GM21423 (cell line): ENCODE data around the gene SYT1.

ENCODE experiments used
- ATAC-seq: cut with Tn5 transposase; IDR thresholded peaks from one replicate; pipeline ENCODE4 v1.9.1; 2021; ENCODE audit warnings: mild to moderate bottlenecking, moderate library complexity; ENCODE audit not compliant: unreplicated experiment

Gene SYT1

DNA sequence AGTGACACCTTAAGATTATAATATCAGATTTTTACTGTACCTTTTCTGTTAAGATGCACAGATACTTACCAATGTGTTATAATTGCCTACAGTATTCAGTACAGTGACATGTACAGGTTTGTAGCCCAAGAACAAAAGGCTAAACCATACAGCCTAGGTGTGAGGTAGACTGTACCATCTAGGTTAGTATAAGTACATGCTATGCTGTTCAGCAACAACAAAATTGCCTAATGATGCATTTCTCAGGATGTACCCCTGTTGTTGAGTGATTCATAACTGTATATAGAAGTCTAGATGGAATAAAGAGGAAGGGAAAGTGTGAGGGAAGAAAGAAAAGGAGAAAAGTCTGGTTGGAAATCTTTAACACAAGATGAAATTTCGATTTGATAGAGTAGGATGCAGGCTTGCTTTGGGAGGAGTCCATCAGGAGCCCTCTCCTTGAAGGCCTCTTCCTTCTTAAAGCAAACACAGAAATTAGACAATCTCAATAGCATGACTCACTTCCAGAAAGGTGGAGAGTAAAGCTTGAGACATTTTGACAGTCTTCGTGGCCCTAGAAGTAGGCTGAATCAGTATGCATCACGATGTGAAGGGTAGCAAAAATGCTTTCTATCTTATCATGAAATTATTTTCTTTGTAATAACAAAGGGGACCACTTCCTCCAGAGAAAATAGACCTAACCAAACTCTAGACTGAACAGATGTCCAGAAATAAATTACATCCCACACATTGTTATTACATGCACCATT, 191.5 kb downstream of the SYT1 start:
- no peak for ATAC-seq

DNA sequence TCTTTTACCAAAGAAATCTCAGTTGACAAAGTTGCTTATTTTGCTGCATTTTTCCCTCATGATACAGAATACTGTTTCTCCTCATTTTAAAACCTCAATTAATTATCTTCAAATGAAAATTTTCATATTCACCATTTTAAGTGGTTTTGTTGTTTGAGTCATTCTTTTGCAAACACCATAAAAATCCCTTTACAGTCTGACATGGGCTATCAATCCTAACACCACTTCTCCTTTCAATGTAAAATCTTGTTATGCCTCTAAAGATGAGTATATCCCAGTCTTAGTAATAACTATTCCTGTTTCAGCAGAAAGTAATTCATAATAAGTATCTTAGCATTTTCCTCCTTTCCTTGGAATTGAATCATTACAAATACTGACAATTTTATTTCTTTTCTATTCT, 192.2 kb downstream of the SYT1 start:
- no peak for ATAC-seq

DNA sequence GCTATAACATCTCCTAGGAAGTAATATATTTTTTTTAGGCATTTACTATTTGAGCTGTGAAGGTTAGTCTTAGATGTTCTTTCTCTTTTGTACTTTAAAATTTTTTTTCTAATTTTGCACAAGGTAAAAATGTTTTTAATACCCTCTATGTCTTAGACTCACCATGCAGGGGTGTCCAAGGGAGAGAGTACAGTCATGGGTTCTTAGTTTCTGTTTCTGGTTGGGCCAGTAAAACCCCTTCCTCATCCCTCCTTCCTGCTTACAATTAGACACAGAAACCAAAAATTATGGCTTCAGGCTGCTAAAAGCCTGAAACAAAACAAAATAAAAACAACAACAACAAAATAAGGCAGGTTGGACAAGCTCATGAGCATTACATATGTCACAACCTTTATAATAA, 193.0 kb downstream of the SYT1 start:
- peak; percentile 56 for ATAC-seq

DNA sequence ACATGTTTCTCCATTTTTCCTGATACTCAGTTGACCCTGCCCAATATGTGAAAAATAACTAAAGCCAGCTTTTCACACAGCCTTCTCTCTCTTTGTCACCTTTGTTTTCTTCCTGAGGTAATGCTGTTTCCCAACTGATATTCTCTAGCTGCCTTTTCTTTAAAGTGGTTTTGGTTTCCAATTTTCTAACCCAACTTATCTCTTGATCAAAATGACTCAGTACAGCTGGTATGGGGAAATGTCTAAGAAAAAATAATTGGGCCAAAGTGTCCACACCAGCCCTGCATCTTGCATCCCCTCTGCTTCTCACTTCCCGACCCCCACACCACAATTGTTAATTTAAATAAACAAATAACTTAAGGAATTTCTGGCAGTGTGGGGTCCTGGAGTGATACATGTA, 193.8 kb downstream of the SYT1 start:
- ATAC-seq = peak; percentile 46

DNA sequence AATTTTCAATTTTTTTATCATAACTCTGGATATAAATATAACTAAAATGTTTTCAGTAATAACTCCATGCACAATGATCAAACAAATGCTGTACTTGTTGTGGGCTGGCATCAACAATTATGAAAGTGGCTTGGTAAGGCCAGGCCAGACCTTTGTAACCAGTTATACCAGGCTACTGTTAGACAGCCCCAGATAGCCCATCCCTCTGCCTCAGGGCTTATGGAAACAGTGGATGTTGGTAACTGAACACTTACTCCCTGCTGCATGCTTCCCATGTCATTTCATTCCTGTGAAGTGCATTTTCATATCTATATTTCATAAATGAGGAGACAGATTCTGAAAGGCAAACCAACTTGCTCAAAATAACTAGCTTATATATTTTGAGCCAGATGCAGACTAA, 195.0 kb downstream of the SYT1 start:
- ATAC-seq = no peak

DNA sequence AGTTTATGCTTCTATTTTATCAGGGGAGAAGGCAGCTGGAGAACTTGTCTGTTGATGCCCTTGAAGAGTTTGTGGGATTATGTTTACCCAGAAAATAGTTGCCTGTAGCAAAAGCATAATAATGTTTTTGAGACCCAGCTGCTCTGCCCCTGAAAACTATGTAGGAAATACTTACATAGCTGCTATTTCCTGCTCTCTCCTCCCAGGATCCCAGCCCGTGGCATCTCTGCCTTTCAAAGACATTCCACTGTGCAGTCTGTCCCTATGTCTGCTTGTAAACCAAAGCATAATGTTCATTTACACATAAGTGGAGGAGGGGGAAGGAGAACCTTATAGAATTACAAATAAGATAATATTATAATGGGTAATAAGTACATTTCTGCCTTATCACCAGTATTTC, 198.7 kb downstream of the SYT1 start:
- no peak for ATAC-seq

DNA sequence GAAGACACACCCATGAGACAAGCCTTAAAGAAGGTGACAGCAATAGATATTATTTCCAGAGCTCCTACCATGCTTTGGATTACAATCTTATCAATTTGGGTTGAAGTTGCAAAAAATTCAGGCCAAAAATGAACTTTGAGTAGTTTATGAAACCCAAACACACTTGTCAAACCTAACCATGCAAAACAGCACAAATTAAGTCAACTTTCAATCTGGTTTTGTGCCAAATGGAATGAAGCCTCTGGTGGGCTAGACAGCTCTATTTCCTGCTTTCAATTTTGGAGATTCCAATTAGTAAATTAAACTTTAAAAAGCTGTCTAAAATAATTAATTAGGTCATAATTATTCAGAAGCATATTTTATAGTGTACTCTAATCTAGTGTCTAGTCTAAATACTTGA, 203.4 kb downstream of the SYT1 start:
- no peak for ATAC-seq

DNA sequence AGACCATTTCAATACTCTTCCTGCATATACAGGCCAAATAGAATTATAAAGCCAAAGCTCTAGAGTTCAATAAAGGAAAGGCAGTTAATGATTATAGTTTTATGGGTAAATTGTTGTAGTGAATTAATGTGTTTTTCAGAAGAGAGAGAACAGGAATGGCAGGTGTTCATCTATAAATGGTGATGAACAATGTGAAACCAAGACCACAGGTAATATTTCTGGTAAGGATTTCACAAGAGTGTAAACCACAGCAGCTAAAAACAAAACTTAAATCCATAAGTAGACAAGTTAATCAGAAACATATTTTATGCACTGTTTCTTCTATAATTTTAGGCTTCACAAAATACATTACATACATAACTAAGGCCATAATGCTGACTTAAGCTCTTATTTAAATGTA, 204.4 kb downstream of the SYT1 start:
- peak; percentile 99 for ATAC-seq

DNA sequence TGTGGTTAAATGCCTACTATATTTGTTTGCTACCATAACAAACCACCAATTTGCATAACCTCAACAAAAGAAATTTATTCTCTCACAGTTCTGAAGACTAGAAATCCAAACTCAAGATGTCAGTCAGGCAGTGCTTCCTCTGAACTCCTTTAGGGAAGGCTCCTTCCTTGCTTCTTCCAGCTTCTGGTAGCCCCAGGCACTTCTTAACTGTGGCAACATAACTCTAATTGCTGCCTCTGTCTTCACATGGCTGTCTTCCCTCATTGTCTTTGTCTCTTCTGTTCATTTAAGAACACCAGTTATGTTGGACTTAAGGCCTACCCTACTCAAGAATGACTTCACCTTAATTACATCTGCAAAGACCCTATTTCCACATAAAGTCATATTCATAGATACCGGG, 206.9 kb downstream of the SYT1 start:
- ATAC-seq = no peak

DNA sequence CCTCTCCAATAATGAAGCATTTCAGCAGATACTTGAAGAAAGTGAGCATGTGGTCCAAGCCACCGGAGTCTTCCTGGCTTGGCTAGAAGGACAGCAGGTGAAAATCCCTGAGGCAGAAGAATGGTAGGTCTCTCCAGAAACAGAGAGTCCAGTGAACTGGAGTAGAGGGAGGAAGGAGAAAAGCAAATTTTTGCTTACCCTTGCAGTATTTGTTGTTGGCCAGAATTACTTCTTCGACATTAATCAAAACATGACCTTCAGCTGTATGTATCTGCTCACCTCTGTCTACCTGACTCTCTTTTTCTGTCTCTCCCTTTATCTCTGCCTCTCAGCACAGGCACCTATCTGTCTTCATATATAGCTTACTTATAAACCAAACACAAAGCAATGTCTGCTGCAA, 208.9 kb downstream of the SYT1 start:
- no peak for ATAC-seq

DNA sequence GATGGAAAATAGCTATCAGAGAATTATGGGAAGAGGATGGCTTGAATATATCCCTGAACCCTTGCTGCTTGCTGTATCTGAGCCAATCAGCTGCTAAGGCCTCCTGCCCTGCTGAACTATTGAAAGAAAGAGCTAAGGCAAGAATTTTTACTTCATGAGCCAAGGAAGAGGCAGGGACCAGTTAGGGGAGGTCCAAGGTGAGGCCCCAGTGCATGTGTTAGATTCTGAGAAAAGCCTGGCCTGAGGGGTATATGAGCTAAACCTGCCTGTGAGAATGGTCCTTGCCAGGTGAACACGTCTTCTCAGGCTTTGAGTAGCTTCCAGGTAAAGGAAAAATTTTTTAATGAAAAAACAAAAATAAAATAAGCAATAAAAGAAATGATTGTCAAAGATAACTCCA, 218.0 kb downstream of the SYT1 start:
- ATAC-seq = no peak

DNA sequence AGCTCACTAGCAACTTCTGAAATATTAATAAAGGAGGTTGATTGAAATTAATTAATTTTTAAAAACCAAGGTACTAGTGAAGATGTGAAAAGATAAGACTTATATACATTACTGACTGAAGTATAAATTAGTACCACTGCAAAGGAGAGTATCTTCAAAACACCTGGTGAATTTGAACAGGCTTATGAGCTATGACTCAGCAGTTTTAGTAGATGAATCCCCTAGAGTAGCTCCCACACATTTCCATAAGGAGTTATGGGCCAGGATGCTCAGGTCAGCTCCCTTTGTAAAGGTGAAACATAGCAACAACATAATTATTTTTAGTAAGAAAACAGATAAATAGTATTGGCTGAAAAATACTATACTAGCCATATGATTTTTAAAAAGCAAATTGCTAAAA, 218.6 kb downstream of the SYT1 start:
- ATAC-seq = no peak

DNA sequence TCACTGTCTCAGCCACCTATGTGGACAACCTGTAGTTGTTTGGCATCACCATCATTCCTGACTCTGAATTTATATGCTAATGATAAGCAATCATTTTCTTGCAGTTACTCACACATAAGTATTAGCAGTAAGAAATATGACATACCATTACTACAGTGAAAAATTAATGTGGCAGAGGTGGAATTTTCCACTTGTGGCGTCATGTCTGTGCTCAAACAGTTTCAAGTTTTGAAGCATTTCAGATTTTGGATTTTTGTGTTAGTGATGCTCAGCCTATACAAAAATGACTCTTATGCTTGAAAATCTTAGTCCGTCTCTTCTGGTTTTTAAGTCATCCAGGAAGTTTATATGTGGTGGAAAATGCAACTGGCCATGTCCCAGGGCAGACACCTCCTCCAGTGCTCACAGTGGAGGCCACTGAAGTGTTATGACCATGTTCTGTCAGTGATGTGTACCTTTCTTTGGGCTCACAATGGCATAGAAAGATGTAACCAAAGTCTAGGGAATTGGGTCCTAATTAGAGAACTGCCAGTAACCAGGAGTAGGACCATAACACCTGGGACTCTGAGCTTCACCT, 220.6 kb downstream of the SYT1 start:
- peak; percentile 61 for ATAC-seq

DNA sequence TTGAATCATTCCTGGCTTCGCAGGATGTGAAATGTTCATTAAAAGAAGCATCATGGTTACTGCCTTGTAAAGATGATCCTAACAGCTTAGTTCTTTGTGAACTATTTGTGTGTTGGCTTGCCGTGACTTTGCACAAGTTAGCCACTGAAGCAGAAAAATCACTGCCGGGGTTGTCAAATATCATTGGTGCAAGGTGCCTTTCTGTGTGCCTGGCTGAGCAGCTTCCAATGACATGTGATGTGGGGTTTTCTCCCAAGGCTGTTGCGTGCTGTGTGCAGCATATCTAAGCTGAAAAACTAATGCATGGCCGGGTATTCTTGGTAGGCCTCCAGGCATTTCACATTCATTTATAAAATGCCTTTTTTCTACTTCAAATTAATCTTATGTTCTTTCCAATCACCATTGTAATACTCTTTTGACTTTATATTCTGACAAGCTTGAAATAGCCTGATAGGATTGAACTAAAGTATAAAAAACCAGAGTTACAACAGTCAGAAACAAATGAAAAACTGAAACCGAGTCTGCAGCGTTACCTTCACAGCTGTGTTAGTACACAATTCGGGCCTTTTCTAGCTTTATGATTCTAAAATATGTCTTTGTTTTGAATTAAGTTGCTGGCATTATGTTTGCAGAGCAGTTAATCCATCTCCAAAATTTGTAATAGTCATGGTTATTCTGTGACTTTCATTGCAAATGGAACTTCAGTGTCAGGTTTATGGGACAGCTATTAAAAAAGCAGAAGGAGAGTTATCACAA, 222.1 kb downstream of the SYT1 start:
- no peak for ATAC-seq

DNA sequence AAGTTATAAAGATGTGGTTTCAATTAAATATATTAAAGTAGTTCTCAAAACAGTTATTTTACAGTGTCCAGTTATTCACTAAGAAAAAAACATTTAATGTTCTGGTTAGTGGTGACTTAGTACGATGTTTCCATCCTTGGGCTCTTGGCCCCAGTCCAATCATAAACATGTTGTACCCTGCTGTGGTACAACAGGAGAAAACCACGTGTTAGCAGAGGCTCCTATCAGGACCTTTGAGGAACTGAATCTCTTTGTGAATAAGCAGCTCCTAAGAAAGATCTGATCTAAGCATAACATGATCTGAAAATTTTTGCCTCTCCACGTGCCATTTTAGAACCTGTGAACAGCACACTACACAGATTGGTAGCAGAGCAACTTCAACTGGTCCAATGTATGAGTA, 234.0 kb downstream of the SYT1 start:
- ATAC-seq = no peak

DNA sequence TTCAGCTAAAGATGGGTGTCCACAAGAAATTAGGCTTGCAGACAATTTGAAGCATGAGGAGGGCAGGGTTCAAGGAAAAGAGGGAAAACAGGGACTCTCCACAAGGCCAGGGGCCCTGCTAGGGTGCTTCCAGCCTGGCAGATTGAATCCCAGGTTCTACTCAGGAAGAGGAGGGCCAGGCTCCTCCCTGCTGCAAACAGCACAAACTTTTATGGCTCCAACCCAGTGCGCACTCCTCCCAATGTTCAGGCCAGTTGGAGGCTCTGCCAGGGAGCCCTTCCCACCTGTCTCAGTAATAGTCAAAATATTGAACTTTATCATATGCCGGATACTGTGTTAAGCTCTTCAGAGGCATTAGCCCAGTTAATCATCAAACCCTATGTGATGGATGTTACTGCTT, 244.4 kb downstream of the SYT1 start:
- ATAC-seq = no peak

DNA sequence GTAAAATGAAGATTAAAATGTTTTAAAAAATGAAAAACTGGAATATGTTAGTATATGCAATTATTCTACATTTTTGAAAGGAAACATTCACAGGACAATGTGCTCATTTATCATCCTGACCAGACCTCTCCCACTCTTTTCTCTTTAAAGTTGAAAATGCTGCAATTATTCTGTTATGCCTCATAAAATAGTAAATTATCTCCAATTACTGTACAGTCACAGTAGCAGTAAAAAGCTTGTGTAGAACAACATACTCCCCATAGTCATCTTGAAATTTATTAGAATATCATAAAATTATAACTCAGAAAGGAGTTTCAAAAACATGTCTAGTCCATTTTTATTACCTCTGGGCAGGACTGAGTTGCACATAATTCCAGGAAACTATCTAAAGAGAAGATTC, 250.3 kb downstream of the SYT1 start:
- ATAC-seq = no peak

DNA sequence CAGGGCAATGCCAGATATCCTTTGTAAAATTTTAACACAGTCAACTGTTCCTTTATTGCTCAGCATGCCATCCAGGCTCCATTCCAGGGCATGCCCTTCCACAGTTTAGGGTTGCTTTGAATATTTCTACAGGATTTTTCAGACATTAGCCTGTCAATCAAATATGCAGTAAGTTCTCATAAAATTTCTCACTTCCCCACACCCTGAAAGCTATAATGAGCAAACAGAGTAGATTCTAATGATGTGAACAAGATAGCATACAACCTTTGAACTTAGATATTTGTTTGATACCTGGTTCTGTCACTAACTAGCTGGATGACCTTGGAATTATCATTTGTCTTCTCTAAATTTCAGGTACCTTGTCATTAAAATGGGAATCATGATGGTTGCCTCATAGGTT, 251.2 kb downstream of the SYT1 start:
- ATAC-seq = peak; percentile 46

DNA sequence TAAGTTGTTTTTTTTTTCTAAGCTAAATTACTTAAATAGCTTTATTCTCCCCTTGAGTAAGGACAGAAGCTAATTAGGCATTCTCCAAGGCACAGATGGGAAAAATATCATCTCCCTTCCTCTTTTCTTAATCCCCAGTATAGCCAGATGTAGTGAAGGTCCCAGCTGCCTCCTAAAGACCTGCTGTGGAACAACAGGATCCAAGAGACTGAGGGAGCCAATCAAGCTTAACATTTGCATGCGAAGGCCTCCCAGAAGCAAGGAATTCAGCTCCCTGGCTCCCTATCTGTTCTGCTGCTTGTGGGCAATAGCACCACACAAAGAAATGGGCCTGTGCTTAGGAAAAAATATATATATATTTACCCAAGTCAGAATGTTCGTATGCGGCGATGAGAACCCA, 255.2 kb downstream of the SYT1 start:
- ATAC-seq = no peak

DNA sequence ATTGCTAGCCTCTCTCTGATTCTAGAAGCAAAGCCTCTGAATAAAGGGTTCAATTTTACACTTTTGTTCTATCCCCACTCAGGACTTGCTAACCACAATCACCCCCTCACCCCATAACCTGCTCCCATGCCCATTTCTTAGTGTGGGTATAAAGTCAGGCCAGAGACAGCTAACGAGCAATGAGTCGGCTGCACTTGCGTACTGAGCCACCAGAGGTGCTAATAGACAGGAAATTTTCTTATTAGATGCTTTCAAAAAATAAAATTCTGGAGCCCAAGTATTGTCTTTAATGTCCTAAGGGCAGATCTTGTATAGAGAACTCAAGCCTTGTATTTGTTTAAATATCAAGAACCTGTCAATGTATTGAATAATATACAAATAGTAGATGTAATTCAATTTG, 256.9 kb downstream of the SYT1 start:
- no peak for ATAC-seq

DNA sequence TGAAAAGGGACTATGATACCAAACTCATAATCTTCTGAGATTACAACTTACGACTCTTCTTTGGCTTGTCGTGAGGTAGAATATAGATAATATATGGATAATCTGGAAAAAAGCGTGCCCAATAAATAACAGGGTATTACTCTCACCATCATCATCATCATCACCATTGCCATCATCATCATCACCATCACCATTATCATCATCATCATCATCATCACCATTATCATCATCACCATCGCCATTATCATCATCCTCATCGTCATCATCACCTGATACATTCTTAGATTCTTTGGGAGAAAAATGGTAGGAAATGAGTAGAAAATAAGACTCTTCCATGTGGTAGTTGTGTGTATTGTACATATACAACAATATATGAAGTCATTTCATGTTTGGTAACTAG, 259.8 kb downstream of the SYT1 start:
- ATAC-seq = no peak

DNA sequence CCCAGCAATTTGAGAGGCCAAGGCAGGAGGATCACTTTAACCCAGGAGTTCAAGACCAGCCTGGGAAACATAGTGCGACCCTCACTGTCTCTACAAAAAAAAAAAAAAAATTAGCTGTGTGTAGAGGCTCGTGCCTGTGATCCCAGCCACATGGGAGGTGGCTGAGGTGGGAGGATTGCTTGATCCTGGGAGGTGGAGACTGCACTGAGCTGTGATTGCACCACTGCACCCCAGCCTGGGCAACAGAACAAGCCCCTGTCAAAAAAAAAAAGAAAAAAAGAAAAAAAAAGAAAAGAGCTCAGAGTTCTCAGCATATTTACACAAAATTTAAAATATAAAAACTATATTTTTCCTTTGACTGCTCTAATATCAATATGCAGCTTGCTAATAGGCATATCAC, 260.8 kb downstream of the SYT1 start:
- no peak for ATAC-seq
